Body of pancreas (tissue), 4 donors: ENCODE data around the gene POM121.
"Not testable (repeated sequence)": the region's sequence is repeated elsewhere in the genome, so short reads cannot be mapped to it uniquely, and the experiment has no call there.

Experiments used
- CTCF ChIP-seq, 7 experiments: fragments of 450-650 bp in 4 of 7; fragments of 200-600 bp in 3 of 7; sonication (generic) in 3 of 7; IDR thresholded peaks; one replicate each; pipeline ENCODE4 v1.5.1; 2016 to 2019; ENCODE audit warnings: antibody characterized with exemption in 7 of 7
- POLR2A ChIP-seq, 3 donors: fragments of 450-650 bp; IDR thresholded peaks; one replicate each; pipeline ENCODE4 v1.6.1; 2016; ENCODE audit warnings: antibody characterized with exemption in 3 of 3, mild to moderate bottlenecking in 2 of 3

- TF ChIP-seq CTCF, POLR2A (IDR thresholded peaks at IDR 0.05): not testable (repeated sequence)
These were observed 49.9 kb downstream of the POM121 start for GRCh38 chr7:72974781-72975180.
